Measurements from ENCODE around the gene EEF1B2. TPM values are rescaled to one million over a fixed set of nuclear protein-coding genes. Genes with fewer than 3 reads are reported as not detected.
A peak's percentile ranks its signal among the peaks of the same experiment; 100 is the strongest.
"Not testable (repeated sequence)": the region's sequence is repeated elsewhere in the genome, so short reads cannot be mapped to it uniquely, and the experiment has no call there.

EEF1B2 gene
- total RNA-seq, 1 donor from 2014 or later, result 436 TPM

DNA sequence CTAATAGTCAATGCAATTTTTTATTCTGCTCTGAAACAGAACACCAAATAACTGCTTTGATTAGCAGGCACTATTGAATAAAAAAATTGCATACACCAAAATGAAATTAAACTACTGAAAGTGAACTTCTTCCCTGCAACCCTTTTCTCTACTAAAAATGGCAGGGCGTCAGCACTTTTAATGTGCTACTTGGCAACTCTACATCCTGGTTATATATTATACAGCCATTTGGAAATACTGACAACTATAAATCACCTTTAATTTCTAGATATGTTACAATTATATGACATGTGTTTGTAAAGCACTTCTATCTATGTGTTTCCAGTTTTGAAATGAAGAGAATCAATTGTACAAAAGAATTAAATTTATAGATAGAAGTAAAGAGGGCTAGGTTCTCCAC lies 10.4 kb upstream of the EEF1B2 start:
- no peak for DNase-seq (ENCODE audit: low spot score)
- H3K4me1 Mint-ChIP-seq (ENCODE audit: low read depth), result peaks cover 13% of the 10 kb centered on the region
- H3K27ac Mint-ChIP-seq (ENCODE audit: unreplicated experiment), result no peak overlapping the region
- TF ChIP-seq, protein P1, sequence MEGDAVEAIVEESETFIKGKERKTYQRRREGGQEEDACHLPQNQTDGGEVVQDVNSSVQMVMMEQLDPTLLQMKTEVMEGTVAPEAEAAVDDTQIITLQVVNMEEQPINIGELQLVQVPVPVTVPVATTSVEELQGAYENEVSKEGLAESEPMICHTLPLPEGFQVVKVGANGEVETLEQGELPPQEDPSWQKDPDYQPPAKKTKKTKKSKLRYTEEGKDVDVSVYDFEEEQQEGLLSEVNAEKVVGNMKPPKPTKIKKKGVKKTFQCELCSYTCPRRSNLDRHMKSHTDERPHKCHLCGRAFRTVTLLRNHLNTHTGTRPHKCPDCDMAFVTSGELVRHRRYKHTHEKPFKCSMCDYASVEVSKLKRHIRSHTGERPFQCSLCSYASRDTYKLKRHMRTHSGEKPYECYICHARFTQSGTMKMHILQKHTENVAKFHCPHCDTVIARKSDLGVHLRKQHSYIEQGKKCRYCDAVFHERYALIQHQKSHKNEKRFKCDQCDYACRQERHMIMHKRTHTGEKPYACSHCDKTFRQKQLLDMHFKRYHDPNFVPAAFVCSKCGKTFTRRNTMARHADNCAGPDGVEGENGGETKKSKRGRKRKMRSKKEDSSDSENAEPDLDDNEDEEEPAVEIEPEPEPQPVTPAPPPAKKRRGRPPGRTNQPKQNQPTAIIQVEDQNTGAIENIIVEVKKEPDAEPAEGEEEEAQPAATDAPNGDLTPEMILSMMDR (IDR thresholded peaks at IDR 0.05), result no peak
- peaks cover 22% of the 10 kb centered on the region for H3K36me3 Mint-ChIP-seq (ENCODE audit: low read depth)
- H3K27me3 Mint-ChIP-seq (ENCODE audit: low read depth), result no peaks in the 10 kb centered on the region
- no peaks in the 10 kb centered on the region for H3K9me3 Mint-ChIP-seq (ENCODE audit: low read depth)
- H3K4me3 Mint-ChIP-seq (ENCODE audit: unreplicated experiment), result no peak overlapping the region

DNA sequence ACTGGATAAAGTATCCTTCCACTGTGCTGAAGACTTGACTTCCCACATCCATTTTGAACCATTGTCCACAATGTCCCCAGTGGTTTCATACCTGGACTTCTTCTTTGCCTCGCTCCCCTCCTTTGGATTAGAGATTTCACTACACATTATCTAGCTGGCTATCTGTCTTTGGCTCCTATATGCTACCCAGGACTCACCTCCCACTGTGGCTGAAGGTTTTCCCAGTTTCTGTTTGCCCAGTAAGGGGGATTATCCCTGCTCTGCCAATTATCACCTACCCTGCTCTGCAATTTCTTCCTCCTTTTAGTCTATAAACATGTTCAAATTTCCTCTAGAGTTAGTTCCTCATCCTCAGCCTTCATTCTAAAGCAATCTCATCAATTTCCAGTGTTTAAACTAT lies 9.5 kb upstream of the EEF1B2 start:
- Mint-ChIP-seq H3K4me1 (ENCODE audit: low read depth) (peaks cover 14% of the 10 kb centered on the region), H3K27me3 (ENCODE audit: low read depth) (no peaks in the 10 kb centered on the region), H3K27ac (ENCODE audit: unreplicated experiment) (no peak overlapping the region), H3K4me3 (ENCODE audit: unreplicated experiment) (no peak overlapping the region), H3K9me3 (ENCODE audit: low read depth) (no peaks in the 10 kb centered on the region), H3K36me3 (ENCODE audit: low read depth) (peaks cover 19% of the 10 kb centered on the region)
- TF ChIP-seq, protein P1 (IDR thresholded peaks at IDR 0.05), result no peak
- DNase-seq (ENCODE audit: low spot score), result no peak

DNA sequence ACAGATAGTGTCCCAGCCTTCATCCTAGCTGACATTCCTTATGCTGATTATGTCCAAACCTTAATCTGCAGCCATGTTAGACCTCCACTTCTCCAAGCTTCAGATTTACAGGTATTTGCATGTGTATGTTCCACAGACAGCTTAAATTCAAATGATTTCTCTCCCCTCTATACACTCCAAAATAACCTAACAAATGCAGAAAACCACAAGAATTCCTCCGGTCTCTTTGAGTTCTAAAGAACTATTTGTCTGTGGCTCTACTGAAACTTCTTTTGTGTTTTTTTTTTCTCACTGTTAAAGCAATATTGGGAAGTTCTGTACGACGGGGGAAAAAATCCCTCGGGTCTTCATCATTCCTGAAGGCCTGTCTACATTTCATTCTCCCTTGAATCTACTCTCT lies 9.1 kb upstream of the EEF1B2 start:
- no peaks in the 10 kb centered on the region for H3K27me3 Mint-ChIP-seq (ENCODE audit: low read depth)
- TF ChIP-seq, protein P1 (IDR thresholded peaks at IDR 0.05), result no peak
- H3K4me1 Mint-ChIP-seq (ENCODE audit: low read depth), result peaks cover 14% of the 10 kb centered on the region
- H3K9me3 Mint-ChIP-seq (ENCODE audit: low read depth), result no peaks in the 10 kb centered on the region
- no peak for DNase-seq (ENCODE audit: low spot score)
- H3K4me3 Mint-ChIP-seq (ENCODE audit: unreplicated experiment), result no peak overlapping the region
- H3K36me3 Mint-ChIP-seq (ENCODE audit: low read depth), result peaks cover 18% of the 10 kb centered on the region
- no peak overlapping the region for H3K27ac Mint-ChIP-seq (ENCODE audit: unreplicated experiment)

DNA sequence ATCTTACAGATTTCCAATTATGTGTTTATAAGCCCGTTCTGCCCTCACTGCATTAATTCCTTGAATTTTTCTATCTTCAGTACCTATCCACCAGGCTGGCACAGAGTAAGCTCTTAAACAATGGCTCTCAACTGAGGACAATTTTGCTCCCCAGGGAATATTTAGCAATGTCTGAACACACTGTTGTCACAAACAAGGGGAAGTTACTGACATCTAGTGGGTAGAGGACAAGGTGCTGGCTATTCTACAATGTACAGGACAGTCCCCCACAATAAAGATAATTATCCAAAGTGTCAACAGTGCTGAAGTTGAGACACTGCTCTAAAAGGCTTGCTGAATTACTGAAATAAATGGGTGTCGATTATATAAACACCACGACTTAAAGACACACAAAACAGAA lies 5.5 kb upstream of the EEF1B2 start:
- Mint-ChIP-seq H3K4me3 (ENCODE audit: unreplicated experiment) (no peak overlapping the region), H3K36me3 (ENCODE audit: low read depth) (peaks cover 2% of the 10 kb centered on the region), H3K27ac (ENCODE audit: unreplicated experiment) (no peak overlapping the region), H3K27me3 (ENCODE audit: low read depth) (no peaks in the 10 kb centered on the region), H3K9me3 (ENCODE audit: low read depth) (no peaks in the 10 kb centered on the region), H3K4me1 (ENCODE audit: low read depth) (peaks cover 32% of the 10 kb centered on the region)
- no peak for DNase-seq (ENCODE audit: low spot score)
- TF ChIP-seq, protein P1 (IDR thresholded peaks at IDR 0.05), result peak; percentile 34

DNA sequence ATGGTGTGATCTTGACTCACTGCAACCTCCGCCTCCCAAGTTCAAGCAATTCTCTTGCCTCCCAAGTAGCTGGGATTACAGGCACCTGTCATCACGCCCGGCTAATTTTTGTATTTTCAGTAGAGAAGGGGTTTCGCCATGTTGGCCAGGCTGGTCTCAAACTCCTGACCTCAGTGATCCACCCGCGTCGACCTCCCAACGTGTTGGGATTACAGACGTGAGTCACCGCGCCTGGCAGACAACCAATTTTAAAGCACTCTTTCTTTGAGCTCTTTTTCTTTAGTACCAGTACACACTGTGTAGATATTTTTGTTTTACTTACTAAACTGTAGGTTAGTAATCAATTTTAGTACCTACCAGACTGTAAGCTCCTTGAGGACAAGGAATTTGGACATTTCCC lies 2.7 kb upstream of the EEF1B2 start:
- Mint-ChIP-seq H3K4me1 (ENCODE audit: low read depth) (peaks cover 37% of the 10 kb centered on the region), H3K27ac (ENCODE audit: unreplicated experiment) (peak overlapping the region; percentile 99)
- DNase-seq (ENCODE audit: low spot score); H3K9me3 Mint-ChIP-seq (ENCODE audit: low read depth); H3K36me3 Mint-ChIP-seq (ENCODE audit: low read depth); H3K4me3 Mint-ChIP-seq (ENCODE audit: unreplicated experiment); H3K27me3 Mint-ChIP-seq (ENCODE audit: low read depth): not testable (repeated sequence)

DNA sequence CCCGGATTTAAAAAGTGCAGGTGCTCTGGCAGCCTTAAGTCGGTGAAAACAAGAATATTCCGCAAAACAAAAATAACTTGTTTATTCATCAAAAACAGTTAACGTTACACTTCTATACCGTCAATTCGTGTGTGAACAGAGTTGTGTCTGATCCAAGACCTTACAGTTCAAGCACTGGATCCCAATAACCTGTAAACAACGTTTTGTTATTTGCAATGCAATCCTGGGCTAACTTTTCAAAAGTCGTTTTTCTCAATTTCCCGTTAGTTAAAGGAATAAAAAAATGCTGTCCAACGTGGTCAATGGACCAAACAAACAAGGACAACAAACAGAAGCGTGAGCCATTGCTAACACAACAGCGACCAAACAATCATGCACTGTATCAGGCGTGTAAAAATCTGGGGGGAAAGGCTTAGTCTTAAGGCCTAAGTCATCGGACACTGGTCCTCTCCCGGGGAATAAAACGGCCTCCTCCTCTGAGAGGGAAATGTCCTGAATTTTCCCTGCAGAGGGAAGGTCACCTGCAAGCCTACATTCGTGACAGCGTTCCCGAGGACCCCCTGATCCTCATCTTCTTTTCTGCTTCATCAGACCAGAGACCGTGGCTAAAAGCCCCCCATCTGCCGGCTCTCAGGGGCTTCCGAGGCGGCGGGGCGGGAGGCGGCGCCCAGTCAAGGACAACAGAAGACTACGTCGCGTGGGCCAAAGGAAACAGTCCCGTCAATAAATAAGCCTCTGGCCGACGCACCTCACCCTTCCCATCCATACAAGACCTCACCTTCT lies 941 bp upstream of the EEF1B2 start:
- TF ChIP-seq, protein P1 (IDR thresholded peaks at IDR 0.05), result no peak
- DNase-seq (ENCODE audit: low spot score), result no peak
- Mint-ChIP-seq H3K27ac (ENCODE audit: unreplicated experiment) (peak overlapping the region; percentile 99), H3K36me3 (ENCODE audit: low read depth) (peaks cover 20% of the 10 kb centered on the region), H3K4me3 (ENCODE audit: unreplicated experiment) (peak overlapping the region; percentile 82), H3K9me3 (ENCODE audit: low read depth) (no peaks in the 10 kb centered on the region), H3K4me1 (ENCODE audit: low read depth) (peaks cover 49% of the 10 kb centered on the region), H3K27me3 (ENCODE audit: low read depth) (no peaks in the 10 kb centered on the region)
